ENCODE results near the gene RIPK1.

DNA sequence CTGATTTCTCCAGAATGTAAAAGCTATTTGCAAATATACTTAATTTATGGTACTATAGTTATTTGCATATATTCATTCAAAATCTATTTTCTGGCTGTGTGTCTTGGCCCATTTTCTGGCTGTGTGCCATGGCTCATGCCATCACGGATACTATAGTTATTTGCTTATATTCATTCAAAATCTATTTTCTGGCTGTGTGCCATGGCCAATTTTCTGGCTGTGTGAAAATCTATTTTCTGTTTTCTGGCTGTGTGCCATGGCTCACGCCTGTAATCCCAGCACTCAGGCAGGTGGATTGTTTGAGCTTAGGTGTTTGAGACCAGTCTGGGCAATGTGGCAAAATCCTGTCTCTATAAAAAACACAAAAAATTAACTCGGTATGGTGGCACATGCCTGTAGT, 28.9 kb upstream of the RIPK1 start:
- TF ChIP-seq, protein P1, sequence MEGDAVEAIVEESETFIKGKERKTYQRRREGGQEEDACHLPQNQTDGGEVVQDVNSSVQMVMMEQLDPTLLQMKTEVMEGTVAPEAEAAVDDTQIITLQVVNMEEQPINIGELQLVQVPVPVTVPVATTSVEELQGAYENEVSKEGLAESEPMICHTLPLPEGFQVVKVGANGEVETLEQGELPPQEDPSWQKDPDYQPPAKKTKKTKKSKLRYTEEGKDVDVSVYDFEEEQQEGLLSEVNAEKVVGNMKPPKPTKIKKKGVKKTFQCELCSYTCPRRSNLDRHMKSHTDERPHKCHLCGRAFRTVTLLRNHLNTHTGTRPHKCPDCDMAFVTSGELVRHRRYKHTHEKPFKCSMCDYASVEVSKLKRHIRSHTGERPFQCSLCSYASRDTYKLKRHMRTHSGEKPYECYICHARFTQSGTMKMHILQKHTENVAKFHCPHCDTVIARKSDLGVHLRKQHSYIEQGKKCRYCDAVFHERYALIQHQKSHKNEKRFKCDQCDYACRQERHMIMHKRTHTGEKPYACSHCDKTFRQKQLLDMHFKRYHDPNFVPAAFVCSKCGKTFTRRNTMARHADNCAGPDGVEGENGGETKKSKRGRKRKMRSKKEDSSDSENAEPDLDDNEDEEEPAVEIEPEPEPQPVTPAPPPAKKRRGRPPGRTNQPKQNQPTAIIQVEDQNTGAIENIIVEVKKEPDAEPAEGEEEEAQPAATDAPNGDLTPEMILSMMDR (IDR thresholded peaks at IDR 0.05), result no peak
- TF ChIP-seq EZH2 (IDR thresholded peaks at IDR 0.05), result no peak
- no peak for TF ChIP-seq EZH2phosphoT487 (IDR thresholded peaks at IDR 0.05)
